ENCODE results near the gene GLRX. TPM values are rescaled to one million over a fixed set of nuclear protein-coding genes. Genes with fewer than 3 reads are reported as not detected.
A peak's percentile ranks its signal among the peaks of the same experiment; 100 is the strongest.

The GLRX gene
- total and polyA plus RNA-seq, 11 donors, result 69.7 to 293 (median 116) TPM

DNA sequence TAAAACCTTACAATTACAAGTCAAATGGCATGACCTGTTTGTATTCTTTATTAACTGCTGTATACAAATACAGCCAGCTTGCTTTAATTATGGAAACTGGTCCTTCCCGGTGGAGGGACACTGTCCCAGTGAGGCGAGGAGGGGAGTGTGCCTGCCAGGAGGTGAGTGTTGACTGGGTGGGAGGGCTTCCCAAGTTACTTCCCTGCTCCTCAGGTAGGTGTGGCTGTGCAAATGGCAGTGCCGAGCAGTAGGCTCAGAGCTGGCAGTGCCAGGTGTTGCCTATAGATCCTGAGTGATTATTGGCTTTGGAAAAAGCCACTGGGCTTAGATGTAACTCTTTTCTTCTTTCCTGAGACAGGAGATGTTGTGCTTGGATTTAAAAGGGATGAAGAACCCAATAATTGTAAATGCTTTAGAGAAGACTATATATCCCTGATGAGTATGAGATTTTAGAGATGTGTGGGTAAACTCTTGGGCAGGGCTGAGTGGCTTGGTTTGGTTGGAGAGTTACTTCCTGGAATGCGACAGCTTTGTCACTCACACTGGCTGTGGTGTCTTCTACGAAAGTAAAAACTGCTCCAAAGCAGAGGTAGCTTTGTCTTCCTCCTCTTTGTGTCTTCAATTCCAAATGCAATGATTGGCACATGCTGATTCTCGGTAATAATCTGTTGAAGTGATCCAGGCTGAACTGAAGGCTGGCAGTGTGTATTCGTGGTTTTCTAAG is 43.7 kb downstream of the GLRX start:
- H3K4me1 ChIP-seq, result peaks cover 0 to 41% (median 13%) of the 10 kb centered on the region in 12 donors
- TF ChIP-seq, protein P1, sequence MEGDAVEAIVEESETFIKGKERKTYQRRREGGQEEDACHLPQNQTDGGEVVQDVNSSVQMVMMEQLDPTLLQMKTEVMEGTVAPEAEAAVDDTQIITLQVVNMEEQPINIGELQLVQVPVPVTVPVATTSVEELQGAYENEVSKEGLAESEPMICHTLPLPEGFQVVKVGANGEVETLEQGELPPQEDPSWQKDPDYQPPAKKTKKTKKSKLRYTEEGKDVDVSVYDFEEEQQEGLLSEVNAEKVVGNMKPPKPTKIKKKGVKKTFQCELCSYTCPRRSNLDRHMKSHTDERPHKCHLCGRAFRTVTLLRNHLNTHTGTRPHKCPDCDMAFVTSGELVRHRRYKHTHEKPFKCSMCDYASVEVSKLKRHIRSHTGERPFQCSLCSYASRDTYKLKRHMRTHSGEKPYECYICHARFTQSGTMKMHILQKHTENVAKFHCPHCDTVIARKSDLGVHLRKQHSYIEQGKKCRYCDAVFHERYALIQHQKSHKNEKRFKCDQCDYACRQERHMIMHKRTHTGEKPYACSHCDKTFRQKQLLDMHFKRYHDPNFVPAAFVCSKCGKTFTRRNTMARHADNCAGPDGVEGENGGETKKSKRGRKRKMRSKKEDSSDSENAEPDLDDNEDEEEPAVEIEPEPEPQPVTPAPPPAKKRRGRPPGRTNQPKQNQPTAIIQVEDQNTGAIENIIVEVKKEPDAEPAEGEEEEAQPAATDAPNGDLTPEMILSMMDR (IDR thresholded peaks at IDR 0.05), result no peak
- TF ChIP-seq POLR2A (IDR thresholded peaks at IDR 0.05), result no peak
- ATAC-seq (peak in 1 of 4 donors; percentile 11), DNase-seq (no peak)
- WGBS, 4 donors, result 60 to 74% (median 67%) methylated on average over 7 of the region's 7 CpGs
- no peaks in the 10 kb centered on the region for H3K27me3 ChIP-seq
- no peaks in the 10 kb centered on the region for H3K9me3 ChIP-seq
- H3K4me3 ChIP-seq, result no peak overlapping the region
- peak overlapping the region in 9 of 12 donors; percentile 4 to 77 (median 43) for H3K27ac ChIP-seq
- peaks cover 0 to 25% (median 0%) of the 10 kb centered on the region in 9 donors for H3K36me3 ChIP-seq
- intact Hi-C loops (cut with DNase I), result loop anchor here in 6 of 10 donors (5.0 to 10.0 kb wide), 6 partner anchors 114 to 556 kb away; partner anchors contain the start of gene RFESD (in 1 of the 6)

DNA sequence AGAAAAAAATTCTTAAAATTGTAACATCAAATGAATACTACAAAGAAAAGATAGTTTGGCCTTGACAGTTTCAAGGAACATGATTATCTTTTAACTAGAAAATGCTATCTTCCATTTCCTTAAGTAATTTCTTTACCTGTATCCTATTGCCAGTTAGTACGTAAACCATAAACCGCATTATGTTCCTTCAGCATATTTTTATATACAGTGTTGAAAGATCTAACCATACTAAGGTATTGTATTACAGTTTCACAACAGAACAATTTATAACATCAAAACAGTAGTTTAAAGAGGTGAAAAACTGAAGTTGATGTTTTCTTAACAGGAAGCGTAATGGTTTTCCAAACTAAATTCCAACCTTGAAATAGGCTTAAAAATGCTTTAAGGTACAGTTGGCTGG is 45.1 kb downstream of the GLRX start:
- H3K4me1 ChIP-seq, result peaks cover 0 to 48% (median 16%) of the 10 kb centered on the region in 12 donors
- no peaks in the 10 kb centered on the region for H3K27me3 ChIP-seq
- TF ChIP-seq POLR2A (IDR thresholded peaks at IDR 0.05), result no peak
- TF ChIP-seq, protein P1 (IDR thresholded peaks at IDR 0.05), result no peak
- DNase-seq (no peak), ATAC-seq (no peak)
- H3K9me3 ChIP-seq, result no peaks in the 10 kb centered on the region
- 95 to 98% (median 97%) methylated on average over 3 of the region's 3 CpGs for WGBS, 4 donors
- intact Hi-C loops (cut with DNase I), result loop anchor here in 6 of 10 donors (5.0 to 10.0 kb wide), 6 partner anchors 113 to 557 kb away; partner anchors contain the start of gene RFESD (in 1 of the 6)
- H3K27ac ChIP-seq, result no peak overlapping the region
- H3K36me3 ChIP-seq, result peaks cover 0 to 21% (median 0%) of the 10 kb centered on the region in 9 donors
- no peak overlapping the region for H3K4me3 ChIP-seq

DNA sequence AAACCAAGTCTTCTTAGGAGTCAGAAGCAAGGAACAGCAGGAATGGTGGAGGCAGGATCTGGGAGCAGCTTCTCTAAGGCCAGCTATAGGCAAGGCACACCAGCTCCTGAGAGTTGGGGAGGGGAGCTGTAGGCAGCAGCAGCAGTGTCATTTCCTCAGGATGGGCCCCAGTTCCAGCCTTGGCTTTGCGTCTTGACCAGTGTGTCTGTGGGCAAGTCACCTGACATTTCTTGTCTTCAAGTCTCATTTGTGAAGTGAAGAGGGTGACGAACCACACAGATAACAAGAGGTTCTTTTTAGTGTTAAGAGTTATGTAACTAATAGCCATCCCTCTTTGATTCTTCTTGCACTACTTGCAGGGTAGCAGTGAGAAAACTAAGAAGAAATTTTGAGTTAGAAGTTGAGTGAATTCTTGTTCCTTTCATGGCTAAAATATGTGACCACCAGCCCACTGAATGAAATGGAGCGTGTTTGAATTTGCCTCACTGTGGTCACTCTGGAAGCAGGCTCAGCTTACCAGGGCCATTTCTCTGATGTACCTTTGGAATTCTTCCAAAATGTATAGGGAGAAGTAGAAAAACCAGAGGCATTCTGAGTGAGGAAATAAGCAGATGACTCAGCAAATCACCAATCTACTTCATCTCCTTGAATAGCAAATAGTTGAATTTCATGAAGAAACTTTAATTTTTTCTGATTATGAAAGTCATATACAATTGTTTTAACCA is 49.0 kb downstream of the GLRX start:
- Histone ChIP-seq H3K4me3 (no peak overlapping the region), H3K27me3 (no peaks in the 10 kb centered on the region), H3K9me3 (no peaks in the 10 kb centered on the region), H3K27ac (peak overlapping the region in 3 of 12 donors; percentile 11 to 37 (median 24)), H3K36me3 (peaks cover 0 to 29% (median 16%) of the 10 kb centered on the region in 9 donors), H3K4me1 (peaks cover 0 to 30% (median 13%) of the 10 kb centered on the region in 12 donors)
- DNase-seq (no peak), ATAC-seq (peak in 3 of 4 donors; percentile 14 to 49 (median 19))
- intact Hi-C loops (cut with DNase I), result loop anchor here in 9 of 10 donors (5.0 to 10.0 kb wide), 8 partner anchors 36 to 561 kb away; partner anchors contain the start of genes RHOBTB3 (in 2 of the 9) and RFESD (in 1 of the 9)
- TF ChIP-seq, protein P1 (IDR thresholded peaks at IDR 0.05), result no peak
- no peak for TF ChIP-seq POLR2A (IDR thresholded peaks at IDR 0.05)
- WGBS, 4 donors, result 46 to 66% (median 61%) methylated on average over 3 of the region's 3 CpGs

All from heart left ventricle (tissue), 16 donors.